LNCaP clone FGC (cell line): ENCODE data around the gene ZNF431.

Source experiments
- DNase-seq: peaks from one replicate; pipeline ENCODE4 v3.0.0-alpha.2; 2011; ENCODE audit warnings: low read depth
- H3K4me3 ChIP-seq: 2 replicates; pipeline ENCODE4 v1.5.1; 2011; ENCODE audit warnings: mild to moderate bottlenecking, low read depth, low read length, control low read depth
- CTCF ChIP-seq: IDR thresholded peaks from 2 replicates; pipeline ENCODE4 v1.5.1; 2012; ENCODE audit warnings: mild to moderate bottlenecking; ENCODE audit not compliant: control insufficient read depth, insufficient read depth; ENCODE audit errors: extremely low read depth

The ZNF431 gene

GRCh38 chr19:21141787-21142464 lies at the start of gene ZNF431:
Gene ZNF431 (plus strand): TSS chr19:21142040. CDS start chr19:21142184, 144 bp downstream.
- peak within 1 kb of the TSS; percentile 77 for H3K4me3 ChIP-seq

GRCh38 chr19:21092109-21092508 lies 49.7 kb upstream of the ZNF431 start:
- DNase-seq = no peak
- TF ChIP-seq CTCF = no peak
- no peak overlapping the region for H3K4me3 ChIP-seq

More at GRCh38 chr19:21141787-21142464, at the start of gene ZNF431:
- TF ChIP-seq CTCF = no peak
- peak; percentile 93 for DNase-seq

- DNase-seq = no peak
- no peak overlapping the region for H3K4me3 ChIP-seq
- TF ChIP-seq CTCF = no peak
These were observed 47.4 kb upstream of the ZNF431 start for GRCh38 chr19:21094347-21095025.

GRCh38 chr19:21098291-21098690 lies 43.5 kb upstream of the ZNF431 start:
- H3K4me3 ChIP-seq = no peak overlapping the region
- TF ChIP-seq CTCF = no peak
- DNase-seq = no peak

- H3K4me3 ChIP-seq = no peak overlapping the region
- no peak for TF ChIP-seq CTCF
- DNase-seq = no peak
These were observed 40.2 kb upstream of the ZNF431 start for GRCh38 chr19:21101521-21102242.

GRCh38 chr19:21109116-21109515 lies 32.7 kb upstream of the ZNF431 start:
- DNase-seq = no peak
- TF ChIP-seq CTCF = no peak
- H3K4me3 ChIP-seq = no peak overlapping the region
